ENCODE data around the gene EVA1A.

- TF ChIP-seq POLR2A (IDR thresholded peaks at IDR 0.05; ENCODE audit: low read length) (no peak), GATA1 (IDR thresholded peaks at IDR 0.05; ENCODE audit: low read depth, low read length) (no peak)
Measured at GRCh38 chr2:75603477-75603876, 42.7 kb upstream of the EVA1A start.
